Breast epithelium (tissue), 3 donors: ENCODE data around the gene SPATA2L.

ENCODE experiments used
- POLR2AphosphoS5 ChIP-seq, 3 donors: sonication (generic); formaldehyde crosslinking; IDR thresholded peaks; one replicate each; pipeline ENCODE4 v1.6.1; 2017; ENCODE audit warnings: antibody characterized with exemption in 3 of 3
- TF ChIP-seq, protein P1 (sequence below), 3 donors: fragments of 450-650 bp; IDR thresholded peaks; one replicate each; pipeline ENCODE4 v1.5.1; 2016 to 2017; ENCODE audit warnings: antibody characterized with exemption in 3 of 3, mild to moderate bottlenecking in 3 of 3, moderate library complexity in 3 of 3

DNA sequence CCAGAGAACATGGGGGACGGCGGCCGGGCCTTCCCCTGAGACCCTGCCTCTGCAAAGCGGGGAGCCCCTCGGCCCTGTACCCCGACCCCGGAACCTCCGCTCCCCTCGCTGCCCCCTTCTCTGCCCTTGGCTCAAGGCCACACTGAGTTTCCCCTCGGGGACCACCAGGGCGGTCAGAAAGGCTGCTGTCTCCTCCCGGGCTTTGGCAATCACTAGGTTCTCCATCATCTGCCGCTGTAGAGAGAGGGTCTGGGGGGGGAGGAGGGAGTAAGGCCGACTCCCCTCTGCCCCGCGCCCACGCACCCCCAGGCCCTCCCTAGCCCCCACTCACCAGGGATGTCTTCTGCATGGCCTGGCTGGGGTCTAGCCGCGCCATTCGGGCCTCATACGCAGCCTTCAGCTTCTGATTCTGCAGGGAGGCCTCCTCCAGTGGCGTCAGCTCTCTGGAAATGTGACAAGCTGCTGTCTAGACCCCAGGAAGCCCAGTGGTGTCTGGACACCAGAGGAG, 10.8 kb upstream of the SPATA2L start:
- TF ChIP-seq POLR2AphosphoS5 (IDR thresholded peaks at IDR 0.05) = no peak
- TF ChIP-seq, protein P1, sequence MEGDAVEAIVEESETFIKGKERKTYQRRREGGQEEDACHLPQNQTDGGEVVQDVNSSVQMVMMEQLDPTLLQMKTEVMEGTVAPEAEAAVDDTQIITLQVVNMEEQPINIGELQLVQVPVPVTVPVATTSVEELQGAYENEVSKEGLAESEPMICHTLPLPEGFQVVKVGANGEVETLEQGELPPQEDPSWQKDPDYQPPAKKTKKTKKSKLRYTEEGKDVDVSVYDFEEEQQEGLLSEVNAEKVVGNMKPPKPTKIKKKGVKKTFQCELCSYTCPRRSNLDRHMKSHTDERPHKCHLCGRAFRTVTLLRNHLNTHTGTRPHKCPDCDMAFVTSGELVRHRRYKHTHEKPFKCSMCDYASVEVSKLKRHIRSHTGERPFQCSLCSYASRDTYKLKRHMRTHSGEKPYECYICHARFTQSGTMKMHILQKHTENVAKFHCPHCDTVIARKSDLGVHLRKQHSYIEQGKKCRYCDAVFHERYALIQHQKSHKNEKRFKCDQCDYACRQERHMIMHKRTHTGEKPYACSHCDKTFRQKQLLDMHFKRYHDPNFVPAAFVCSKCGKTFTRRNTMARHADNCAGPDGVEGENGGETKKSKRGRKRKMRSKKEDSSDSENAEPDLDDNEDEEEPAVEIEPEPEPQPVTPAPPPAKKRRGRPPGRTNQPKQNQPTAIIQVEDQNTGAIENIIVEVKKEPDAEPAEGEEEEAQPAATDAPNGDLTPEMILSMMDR (IDR thresholded peaks at IDR 0.05) = no peak
